ENCODE data around the gene SEMA4A. TPM values are rescaled to one million over a fixed set of nuclear protein-coding genes. Genes with fewer than 3 reads are reported as not detected.

SEMA4A gene
- total RNA-seq, 4 donors from 2014 or later, result 3.1 to 8.2 (median 4.1) TPM; not detected in 1

DNA sequence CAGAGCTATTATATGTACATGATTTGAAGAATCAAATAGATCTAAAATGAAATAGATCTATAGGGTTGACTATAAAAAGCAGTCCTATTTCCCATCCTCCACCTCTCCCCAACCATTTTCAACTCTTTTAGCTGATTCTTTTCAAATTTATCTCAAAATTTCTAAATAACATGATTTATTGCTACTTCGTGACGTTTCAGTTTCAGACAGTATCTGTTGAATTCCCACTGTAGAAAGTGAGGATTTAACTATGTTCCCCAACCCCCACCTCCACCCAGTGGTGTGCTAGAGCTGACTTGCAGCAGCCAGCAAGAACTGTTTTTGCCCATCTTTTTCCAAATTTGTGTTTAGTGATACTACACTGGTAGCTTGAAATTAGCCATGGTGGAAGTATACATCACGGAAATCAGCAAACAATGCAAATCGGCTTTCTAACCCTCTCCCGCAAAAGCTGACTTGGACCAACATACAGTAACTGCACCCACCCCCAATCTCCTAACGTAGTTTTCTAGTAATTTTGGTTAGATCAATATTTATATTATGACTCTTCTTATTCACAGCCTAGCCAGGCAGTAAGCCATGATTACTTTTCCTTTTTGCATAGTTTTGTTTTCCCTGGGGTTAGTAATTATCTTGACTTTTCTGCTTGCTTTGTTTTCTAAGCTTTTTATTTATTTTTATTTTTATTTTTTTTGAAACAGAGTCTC lies 10.9 kb downstream of the SEMA4A start:
- intact Hi-C loops (cut with DNase I; ENCODE audit: low total_unique reads), result no loop called here

DNA sequence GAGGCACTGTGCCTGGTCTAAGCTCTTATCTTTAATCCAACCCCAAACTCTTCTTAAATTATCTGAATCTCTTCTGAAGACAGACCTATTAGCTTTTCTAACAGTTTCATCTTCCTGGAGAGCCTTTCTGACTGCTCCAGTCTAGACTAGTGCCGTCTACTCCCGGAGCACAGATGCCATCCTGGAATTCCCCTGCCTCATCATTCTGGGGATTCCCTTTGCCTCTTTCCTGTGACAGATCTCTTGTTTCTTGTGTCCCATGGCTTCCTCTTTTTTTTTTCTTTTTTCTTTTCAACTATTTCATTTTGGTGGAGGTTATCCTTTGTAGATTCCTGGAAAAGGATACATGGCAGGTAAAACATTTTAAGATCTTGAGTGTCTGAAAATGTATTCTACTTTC lies 11.7 kb downstream of the SEMA4A start:
- DNase-seq, result no peak
- intact Hi-C loops (cut with DNase I; ENCODE audit: low total_unique reads), result no loop called here

More for the DNA sequence above, 10.9 kb downstream of the SEMA4A start:
- Histone ChIP-seq H3K27me3 (no peaks in the 10 kb centered on the region), H3K4me3 (no peak overlapping the region), H3K36me3 (no peaks in the 10 kb centered on the region), H3K27ac (no peak overlapping the region), H3K4me1 (peaks cover 0 to 4% of the 10 kb centered on the region in 2 donors), H3K9me3 (no peaks in the 10 kb centered on the region)
- no peak for DNase-seq
- TF ChIP-seq, protein P1, sequence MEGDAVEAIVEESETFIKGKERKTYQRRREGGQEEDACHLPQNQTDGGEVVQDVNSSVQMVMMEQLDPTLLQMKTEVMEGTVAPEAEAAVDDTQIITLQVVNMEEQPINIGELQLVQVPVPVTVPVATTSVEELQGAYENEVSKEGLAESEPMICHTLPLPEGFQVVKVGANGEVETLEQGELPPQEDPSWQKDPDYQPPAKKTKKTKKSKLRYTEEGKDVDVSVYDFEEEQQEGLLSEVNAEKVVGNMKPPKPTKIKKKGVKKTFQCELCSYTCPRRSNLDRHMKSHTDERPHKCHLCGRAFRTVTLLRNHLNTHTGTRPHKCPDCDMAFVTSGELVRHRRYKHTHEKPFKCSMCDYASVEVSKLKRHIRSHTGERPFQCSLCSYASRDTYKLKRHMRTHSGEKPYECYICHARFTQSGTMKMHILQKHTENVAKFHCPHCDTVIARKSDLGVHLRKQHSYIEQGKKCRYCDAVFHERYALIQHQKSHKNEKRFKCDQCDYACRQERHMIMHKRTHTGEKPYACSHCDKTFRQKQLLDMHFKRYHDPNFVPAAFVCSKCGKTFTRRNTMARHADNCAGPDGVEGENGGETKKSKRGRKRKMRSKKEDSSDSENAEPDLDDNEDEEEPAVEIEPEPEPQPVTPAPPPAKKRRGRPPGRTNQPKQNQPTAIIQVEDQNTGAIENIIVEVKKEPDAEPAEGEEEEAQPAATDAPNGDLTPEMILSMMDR (IDR thresholded peaks at IDR 0.05), result no peak
- TF ChIP-seq POLR2A (IDR thresholded peaks at IDR 0.05), result no peak

DNA sequence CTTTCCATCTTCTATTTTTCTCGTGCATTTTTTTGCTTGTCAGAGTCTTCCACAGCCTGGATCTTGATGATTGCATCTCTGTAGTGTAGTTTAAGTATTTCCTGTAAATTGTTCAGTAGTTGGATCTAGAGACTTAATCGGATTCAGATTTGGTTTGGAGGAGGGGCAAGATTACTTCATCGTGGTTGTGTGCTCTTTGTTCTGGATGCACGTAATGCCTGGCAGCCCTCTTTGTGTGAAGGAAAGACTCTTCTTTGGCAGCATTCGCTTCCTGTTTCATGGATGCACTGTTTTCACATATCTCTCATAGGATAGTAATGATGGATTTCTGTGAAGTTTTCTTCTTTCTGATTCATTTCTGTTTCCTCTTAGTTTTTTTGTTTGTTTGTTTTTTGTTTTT lies 14.2 kb downstream of the SEMA4A start:
- no peak for DNase-seq
- H3K36me3 ChIP-seq, result no peaks in the 10 kb centered on the region

More for the DNA sequence above, 11.7 kb downstream of the SEMA4A start:
- no peak overlapping the region for H3K27ac ChIP-seq
- TF ChIP-seq POLR2A (IDR thresholded peaks at IDR 0.05), result no peak
- TF ChIP-seq, protein P1 (IDR thresholded peaks at IDR 0.05), result no peak
- H3K4me3 ChIP-seq, result no peak overlapping the region
- no peaks in the 10 kb centered on the region for H3K36me3 ChIP-seq
- no peaks in the 10 kb centered on the region for H3K9me3 ChIP-seq
- no peaks in the 10 kb centered on the region for H3K27me3 ChIP-seq
- peaks cover 0 to 4% of the 10 kb centered on the region in 2 donors for H3K4me1 ChIP-seq

DNA sequence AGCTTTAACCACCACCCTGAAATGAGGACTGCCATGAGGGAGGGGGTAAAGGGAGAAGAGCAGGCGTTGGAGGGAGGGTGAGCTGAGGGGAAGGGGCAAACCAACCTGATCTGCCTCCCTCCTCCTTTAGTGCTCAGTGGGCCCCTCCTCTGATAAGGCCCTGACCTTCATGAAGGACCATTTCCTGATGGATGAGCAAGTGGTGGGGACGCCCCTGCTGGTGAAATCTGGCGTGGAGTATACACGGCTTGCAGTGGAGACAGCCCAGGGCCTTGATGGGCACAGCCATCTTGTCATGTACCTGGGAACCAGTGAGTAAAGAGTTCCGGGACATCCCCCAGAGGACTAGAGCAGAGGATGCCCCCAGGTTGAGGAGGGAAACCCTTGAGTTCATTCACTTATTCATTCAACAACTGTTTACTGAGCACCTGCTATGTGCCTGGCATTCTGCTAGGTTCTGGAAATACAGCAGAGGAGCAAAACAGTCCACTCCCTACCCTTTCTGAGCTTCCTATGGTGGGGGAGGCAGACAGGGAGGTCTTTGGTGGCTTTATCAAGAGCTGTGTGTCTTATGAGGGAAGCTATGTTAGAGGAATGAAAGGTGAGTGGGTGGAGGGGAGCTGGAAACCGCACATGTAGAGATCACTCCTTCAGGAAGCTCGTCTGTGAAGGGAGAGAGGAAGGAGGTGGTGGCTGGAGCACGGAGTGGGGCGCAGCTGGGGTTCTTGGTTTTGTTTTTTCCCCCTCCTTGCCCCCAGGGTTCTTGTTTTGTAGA lies 19.5 kb downstream of the SEMA4A start:
- Histone ChIP-seq H3K4me1 (no peaks in the 10 kb centered on the region), H3K4me3 (no peak overlapping the region), H3K27ac (no peak overlapping the region), H3K27me3 (no peaks in the 10 kb centered on the region), H3K36me3 (no peaks in the 10 kb centered on the region), H3K9me3 (no peaks in the 10 kb centered on the region)
- TF ChIP-seq, protein P1 (IDR thresholded peaks at IDR 0.05), result no peak
- no peak for TF ChIP-seq POLR2A (IDR thresholded peaks at IDR 0.05)
- no peak for DNase-seq
- intact Hi-C loops (cut with DNase I; ENCODE audit: low total_unique reads), result no loop called here

More for the DNA sequence above, 14.2 kb downstream of the SEMA4A start:
- H3K4me3 ChIP-seq, result no peak overlapping the region
- no peaks in the 10 kb centered on the region for H3K4me1 ChIP-seq
- H3K27ac ChIP-seq, result no peak overlapping the region
- TF ChIP-seq POLR2A (IDR thresholded peaks at IDR 0.05), result no peak
- TF ChIP-seq, protein P1 (IDR thresholded peaks at IDR 0.05), result no peak
- H3K9me3 ChIP-seq, result no peaks in the 10 kb centered on the region
- intact Hi-C loops (cut with DNase I; ENCODE audit: low total_unique reads), result no loop called here
- H3K27me3 ChIP-seq, result no peaks in the 10 kb centered on the region

DNA sequence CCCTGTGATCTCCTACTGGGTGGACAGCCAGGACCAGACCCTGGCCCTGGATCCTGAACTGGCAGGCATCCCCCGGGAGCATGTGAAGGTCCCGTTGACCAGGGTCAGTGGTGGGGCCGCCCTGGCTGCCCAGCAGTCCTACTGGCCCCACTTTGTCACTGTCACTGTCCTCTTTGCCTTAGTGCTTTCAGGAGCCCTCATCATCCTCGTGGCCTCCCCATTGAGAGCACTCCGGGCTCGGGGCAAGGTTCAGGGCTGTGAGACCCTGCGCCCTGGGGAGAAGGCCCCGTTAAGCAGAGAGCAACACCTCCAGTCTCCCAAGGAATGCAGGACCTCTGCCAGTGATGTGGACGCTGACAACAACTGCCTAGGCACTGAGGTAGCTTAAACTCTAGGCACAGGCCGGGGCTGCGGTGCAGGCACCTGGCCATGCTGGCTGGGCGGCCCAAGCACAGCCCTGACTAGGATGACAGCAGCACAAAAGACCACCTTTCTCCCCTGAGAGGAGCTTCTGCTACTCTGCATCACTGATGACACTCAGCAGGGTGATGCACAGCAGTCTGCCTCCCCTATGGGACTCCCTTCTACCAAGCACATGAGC lies 23.3 kb downstream of the SEMA4A start:
- no peak for TF ChIP-seq POLR2A (IDR thresholded peaks at IDR 0.05)
- TF ChIP-seq, protein P1 (IDR thresholded peaks at IDR 0.05), result no peak
- Histone ChIP-seq H3K9me3 (no peaks in the 10 kb centered on the region), H3K4me1 (no peaks in the 10 kb centered on the region), H3K27ac (no peak overlapping the region), H3K27me3 (no peaks in the 10 kb centered on the region), H3K36me3 (no peaks in the 10 kb centered on the region), H3K4me3 (no peak overlapping the region)
- DNase-seq, result no peak
- intact Hi-C loops (cut with DNase I; ENCODE audit: low total_unique reads), result no loop called here

Data from uterus (tissue), 4 donors.